Adipose tissue (tissue), 3 donors: ENCODE measurements around the gene AMBRA1. TPM values are rescaled to one million over a fixed set of nuclear protein-coding genes. Genes with fewer than 3 reads are reported as not detected.
"Not testable (repeated sequence)": the region's sequence is repeated elsewhere in the genome, so short reads cannot be mapped to it uniquely, and the experiment has no call there.

ENCODE experiments used
- H3K27ac ChIP-seq: one replicate; pipeline ENCODE4 v1.5.1; 2013; ENCODE audit warnings: low read depth, low read length
- WGBS, 3 donors: extraction: QIAGEN DNeasy Blood & Tissue Kit; methylation state at CpG; one replicate each; pipeline ENCODE4 v1.1.7; 2013; 5-methylcytosine and 5-hydroxymethylcytosine counted together
- polyA plus RNA-seq, 3 donors: library from polyadenylated mRNA; stranded (reverse); fragments of 200-250 nt; gene quantifications; one replicate each; pipeline ENCODE4 v1.2.3, GENCODE V29; 2013
- donor health status: healthy with polysubstance abuse.
- donor health status: Bipolar disorder and iron deficiency.
- donor health status: healthy.

The AMBRA1 gene
- polyA plus RNA-seq, 3 donors = 7.6 to 10.7 (median 9.9) TPM

GRCh38 chr11:46590740-46591605 is 2.9 kb downstream of the AMBRA1 start:
- H3K27ac ChIP-seq = no peak overlapping the region
- WGBS, 3 donors = 47 to 57% (median 55%) methylated on average over 11 of the region's 11 CpGs

DNA sequence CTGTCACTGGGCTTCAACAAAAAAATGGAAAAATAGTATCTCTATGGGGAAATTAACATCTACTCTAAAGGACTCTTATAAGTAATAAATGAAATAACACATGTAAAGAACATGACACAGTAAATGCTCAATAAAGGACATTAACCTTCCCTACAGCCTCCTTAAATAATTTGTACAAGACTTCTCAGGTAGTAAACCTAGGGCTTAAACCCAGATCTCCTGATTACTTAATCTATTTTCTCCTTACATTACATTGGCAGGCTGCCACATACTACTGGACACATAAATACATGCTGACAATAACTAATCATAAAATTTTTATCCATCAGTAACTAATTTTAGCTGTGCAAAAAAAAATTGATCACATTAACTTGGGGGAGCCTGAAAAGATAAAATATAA is 4.9 kb downstream of the AMBRA1 start:
- no peak overlapping the region for H3K27ac ChIP-seq

DNA sequence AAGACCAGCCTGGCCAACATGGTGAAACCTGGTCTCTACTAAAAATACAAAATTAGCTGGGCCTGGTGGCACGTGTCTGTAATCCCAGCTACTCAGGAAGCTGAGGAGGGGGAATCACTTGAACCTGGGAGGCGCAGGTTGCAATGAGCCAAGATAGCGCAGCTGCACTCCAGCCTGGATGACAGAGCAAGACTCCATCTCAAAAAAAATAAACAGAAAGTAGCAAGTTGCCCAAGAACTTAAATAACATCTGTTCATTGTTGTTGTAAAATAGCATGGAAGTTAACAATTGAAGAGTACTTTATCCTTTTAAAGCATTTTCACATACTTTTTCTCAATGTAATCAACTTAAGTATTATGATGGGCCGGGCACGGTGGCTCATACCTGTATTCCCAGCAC is 5.7 kb downstream of the AMBRA1 start:
- 86 to 87% (median 87%) methylated on average over 5 of the region's 5 CpGs for WGBS, 3 donors
- H3K27ac ChIP-seq = no peak overlapping the region

DNA sequence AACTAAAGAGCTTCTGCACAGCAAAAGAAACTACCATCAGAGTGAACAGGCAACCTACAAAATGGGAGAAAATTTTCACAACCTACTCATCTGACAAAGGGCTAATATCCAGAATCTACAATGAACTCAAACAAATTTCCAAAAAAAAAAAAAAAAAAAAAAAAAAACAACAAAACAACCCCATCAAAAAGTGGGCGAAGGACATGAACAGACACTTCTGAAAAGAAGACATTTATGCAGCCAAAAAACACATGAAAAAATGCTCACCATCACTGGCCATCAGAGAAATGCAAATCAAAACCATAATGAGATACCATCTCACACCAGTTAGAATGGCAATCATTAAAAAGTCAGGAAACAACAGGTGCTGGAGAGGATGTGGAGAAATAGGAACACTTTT is 10.3 kb downstream of the AMBRA1 start:
- H3K27ac ChIP-seq = not testable (repeated sequence)
- WGBS, 3 donors = 93 to 100% (median 100%) methylated on average over 1 of the region's 1 CpG

- H3K27ac ChIP-seq = no peak overlapping the region
- WGBS, 3 donors = 70 to 94% (median 90%) methylated on average over 5 of the region's 5 CpGs
Measured at GRCh38 chr11:46582588-46582987, 11.2 kb downstream of the AMBRA1 start.

GRCh38 chr11:46577058-46577457 is 16.8 kb downstream of the AMBRA1 start:
- 99 to 100% (median 100%) methylated on average over 1 of the region's 1 CpG for WGBS, 3 donors
- no peak overlapping the region for H3K27ac ChIP-seq

DNA sequence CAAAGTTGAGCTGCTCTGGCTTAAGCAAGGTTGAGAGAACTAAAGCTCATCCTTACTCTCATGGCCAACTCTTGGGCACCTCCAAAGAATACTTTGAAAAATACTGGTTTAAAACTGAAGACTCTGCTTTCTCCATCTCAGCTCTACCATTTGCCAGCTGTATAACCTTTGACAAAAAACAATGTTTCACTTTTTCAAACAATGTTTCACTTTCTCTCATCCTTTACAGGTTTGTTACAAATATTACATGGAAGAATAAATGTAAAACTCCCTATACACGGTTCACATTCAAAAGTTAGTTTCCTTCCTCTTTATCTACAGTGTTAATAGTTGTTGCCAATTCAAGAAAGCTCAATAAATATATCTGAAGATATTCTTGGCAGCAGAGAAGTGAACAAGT is 19.2 kb downstream of the AMBRA1 start:
- H3K27ac ChIP-seq = no peak overlapping the region
- WGBS, 3 donors = 8 to 13% (median 10%) methylated on average over 1 of the region's 1 CpG

DNA sequence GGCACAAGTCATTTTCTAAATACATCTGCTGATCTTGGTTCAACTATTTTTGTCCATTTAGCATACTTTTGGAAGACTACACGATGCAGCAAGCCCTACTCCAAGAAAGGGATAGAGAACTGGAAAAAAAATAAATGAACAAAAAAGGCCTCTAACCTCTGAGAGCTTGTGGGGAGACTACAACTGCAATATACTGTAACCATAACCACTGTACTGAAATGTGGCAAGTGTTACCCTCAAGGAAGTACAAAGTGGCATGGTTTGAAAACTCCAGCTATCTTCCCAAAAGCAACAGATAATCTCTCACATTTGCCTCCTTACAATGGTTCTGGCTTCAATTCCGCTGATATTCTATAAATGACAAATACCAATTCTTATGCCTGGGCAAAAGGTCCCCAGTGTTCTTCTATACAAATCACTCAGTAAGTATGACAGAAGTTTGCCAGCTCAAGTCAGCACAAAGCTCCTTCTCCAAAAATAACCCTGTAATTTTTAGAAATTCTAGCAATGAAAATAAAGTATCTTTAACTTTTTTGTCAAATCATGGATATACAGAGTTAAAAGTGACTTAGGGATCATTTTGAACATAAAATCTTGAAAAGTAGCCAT is 22.9 kb downstream of the AMBRA1 start:
- 58 to 68% (median 63%) methylated on average over 2 of the region's 2 CpGs for WGBS, 3 donors

GRCh38 chr11:46565232-46565840 is 28.5 kb downstream of the AMBRA1 start:
- WGBS, 3 donors = 54 to 70% (median 60%) methylated on average over 7 of the region's 7 CpGs
- no peak overlapping the region for H3K27ac ChIP-seq

More for the DNA sequence above, 22.9 kb downstream of the AMBRA1 start:
- no peak overlapping the region for H3K27ac ChIP-seq

DNA sequence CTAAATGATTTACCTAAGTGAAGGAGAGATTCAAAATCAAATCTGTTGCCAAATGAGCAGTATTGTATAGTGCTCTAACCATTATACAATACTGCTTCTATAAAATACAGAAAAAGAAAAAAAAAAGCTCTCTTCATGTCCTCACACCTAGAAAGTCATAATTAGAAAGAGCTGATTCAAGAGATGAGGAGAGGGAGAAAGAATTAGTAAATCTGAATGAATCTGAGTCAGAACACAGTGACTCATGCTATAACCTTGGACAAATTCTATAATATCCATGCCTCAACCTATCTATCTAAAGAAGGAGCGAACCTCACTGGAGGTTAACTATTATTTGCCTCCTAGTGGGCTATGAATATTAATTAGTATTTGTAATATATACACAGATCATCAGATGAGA is 29.4 kb downstream of the AMBRA1 start:
- no peak overlapping the region for H3K27ac ChIP-seq
- WGBS, 3 donors = 79 to 96% (median 93%) methylated on average over 1 of the region's 1 CpG

DNA sequence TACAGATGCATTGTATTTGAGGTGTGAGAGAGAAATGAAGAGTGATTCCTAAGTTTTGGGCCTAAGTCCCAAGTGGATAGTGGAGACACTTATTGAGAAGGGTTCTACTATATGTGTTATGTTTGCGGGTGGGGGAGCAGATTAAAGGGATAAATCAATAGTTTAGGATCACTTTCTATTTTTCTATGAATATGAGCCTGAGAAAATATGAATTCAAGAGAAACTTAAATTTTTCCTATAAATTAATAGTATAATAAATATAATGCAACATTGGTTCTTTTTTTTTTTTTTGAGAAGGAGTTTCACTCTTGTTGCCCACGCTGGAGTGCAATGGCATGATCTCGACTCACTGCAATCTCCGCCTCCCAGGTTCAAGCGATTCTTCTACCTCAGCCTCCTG is 31.3 kb downstream of the AMBRA1 start:
- no peak overlapping the region for H3K27ac ChIP-seq
- WGBS, 3 donors = 95 to 100% (median 96%) methylated on average over 5 of the region's 5 CpGs

DNA sequence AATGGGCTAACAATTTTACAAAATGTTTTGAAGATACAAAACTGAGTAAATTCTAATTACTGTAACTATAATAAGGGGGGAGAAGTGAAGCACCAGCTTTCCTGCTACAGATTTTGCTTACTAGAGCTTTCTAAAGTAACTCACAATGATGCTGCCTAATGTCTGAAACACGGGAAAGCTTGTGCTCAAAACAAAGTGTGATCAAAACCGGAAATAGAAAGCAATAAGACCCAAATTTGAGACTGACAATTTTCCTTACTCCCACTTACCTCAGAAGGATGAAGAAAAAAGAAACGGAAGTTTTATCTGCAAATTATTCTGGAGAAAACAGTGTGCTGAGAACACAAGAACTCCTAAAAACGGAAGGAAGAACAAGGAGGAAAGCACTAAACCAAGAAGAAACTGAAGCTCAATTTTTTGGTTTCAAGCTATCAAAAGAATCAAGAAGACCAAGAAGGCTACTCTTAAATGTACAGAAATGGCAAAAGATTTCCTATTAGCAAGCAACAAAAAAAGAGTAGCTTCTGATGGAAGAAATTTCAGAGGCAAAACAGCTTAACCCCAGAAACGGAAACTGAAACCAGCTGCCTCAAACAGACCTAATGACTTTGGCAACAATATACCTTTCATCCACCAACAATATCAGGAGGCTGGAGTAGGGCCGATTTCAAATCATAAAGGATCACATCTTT is 33.4 kb downstream of the AMBRA1 start:
- no peak overlapping the region for H3K27ac ChIP-seq
- 0 to 5% (median 1%) methylated on average over 6 of the region's 6 CpGs for WGBS, 3 donors

DNA sequence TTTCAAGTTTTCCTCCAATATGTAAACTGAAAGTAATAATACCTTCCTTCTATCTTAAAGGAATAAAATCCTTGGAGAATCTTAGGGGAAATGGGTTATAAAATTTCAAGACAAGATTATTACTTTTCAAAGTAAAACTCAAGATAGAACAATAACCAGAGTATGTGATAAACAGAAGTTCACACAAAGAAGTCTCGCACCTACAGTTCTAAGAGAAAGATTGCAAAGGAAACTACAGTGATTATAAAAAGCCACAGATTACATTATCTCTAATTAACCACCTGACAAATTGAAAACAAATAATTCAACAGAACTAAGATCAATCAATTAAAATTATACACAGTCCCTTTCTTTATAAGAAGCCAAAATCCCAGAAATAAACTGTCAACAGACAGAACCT is 34.0 kb downstream of the AMBRA1 start:
- WGBS, 3 donors = 15 to 53% (median 38%) methylated on average over 1 of the region's 1 CpG

GRCh38 chr11:46557684-46558151 is 36.1 kb downstream of the AMBRA1 start:
- H3K27ac ChIP-seq = no peak overlapping the region
- WGBS, 3 donors = 71 to 85% (median 85%) methylated on average over 7 of the region's 7 CpGs

More for the DNA sequence above, 34.0 kb downstream of the AMBRA1 start:
- H3K27ac ChIP-seq = no peak overlapping the region

DNA sequence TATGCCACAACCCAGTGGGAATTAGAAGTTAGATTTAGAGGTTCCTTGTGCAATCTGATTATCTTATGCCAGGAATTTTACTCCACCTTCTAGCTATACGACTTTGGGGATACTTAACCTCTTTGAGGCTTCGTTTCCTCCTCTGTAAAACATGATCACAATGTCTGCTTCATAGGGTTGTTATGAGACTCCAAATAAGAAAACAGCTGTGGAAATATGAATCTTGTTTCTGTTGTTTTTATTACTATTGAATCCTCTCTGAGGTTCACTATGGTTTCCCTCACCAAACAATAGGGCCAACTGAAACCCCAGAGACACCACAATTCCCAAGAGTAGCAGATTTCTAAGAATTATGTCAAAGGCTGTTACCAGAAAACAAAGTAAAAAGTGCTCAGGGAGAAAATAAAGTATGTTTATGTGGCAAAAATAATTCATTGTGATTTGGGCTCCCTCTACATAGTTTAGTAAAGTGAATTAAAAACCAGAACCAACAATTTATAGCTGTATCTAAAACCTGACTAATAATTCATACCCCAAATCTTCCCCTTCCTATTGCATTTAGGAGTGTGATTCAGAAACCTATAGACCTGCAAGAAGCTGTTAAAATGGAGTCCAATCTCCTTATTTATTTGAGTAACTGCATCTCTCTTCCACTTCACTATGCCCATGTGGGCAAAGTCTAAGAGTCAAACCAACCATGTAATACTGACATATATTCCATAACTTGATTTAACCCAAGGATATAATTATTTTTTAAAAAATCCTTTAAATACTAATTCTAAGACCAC is 38.4 kb downstream of the AMBRA1 start:
- WGBS, 3 donors = 36 to 55% (median 44%) methylated on average over 2 of the region's 2 CpGs
- H3K27ac ChIP-seq = no peak overlapping the region

DNA sequence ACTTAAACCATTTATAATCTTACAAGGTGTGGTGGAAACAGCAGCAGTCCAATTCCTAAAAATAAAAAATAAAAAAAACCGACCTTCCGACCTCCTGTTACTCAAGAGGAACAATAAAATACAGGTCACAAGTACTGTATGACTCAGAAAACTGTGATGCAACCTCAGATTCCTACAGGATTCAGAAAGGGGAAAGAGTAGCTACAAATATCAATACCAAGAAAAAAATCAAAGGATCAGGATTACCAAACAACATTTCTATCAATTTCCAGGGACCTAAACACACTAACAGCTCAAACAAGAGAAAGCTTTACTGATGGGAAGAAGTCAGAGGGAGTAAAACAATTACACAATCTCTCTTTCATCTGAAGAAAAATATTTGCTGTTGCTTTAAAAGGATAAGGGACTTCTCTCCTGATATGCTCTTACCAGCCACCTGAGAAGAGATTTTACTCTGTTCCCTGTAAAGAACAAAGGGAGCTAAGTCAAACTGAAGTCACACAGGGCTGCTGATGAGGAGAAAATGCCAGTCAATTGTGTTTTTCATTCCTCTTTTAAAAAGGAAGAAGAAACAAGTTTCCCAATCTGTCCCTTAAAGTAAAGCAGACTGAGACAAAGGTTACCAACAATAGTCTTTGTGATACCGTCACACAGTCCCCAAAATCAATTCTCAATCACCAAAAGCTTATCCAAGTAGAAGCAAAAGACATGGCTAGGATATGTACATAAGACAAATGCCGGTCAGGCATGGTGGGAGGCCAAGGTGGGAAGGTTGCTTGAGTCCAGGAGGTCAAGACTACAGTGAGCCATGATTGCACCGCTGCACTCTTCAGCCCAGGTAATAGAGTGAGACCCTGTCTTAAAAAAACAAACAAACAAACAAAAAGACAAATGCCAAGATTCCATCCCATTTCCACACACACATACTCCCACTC is 39.3 kb downstream of the AMBRA1 start:
- 39 to 49% (median 47%) methylated on average over 5 of the region's 5 CpGs for WGBS, 3 donors
- H3K27ac ChIP-seq = no peak overlapping the region

DNA sequence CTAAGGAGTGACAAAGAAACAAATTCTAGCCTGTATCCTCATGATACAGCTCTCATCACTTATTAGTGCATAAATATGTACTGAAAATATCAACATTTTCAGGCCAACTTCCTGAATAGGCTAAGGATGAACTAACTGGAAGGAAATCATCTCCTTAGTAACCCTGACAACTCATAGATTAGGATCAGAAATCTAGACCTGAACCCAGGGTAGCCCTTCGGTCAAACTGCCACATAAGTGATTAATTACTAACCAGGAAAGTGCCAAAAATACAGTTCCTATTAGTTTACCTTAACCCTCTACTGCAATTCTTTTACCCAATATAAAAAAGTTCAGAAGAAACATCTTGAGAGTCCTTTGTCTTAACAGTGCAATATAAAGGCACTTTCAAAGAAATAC is 40.0 kb downstream of the AMBRA1 start:
- 3 to 5% (median 3%) methylated on average over 1 of the region's 1 CpG for WGBS, 3 donors
- no peak overlapping the region for H3K27ac ChIP-seq
